A549 treated with DMSO at 1 μM for 4 hours (cell line): ENCODE data around the gene TARS3. TPM values are rescaled to one million over a fixed set of nuclear protein-coding genes. Genes with fewer than 3 reads are reported as not detected.

Source experiments
- total RNA-seq: library from RNA; stranded (reverse); fragments of 200-300 nt; extraction: Qiagen RNA extraction; gene quantifications from 5 replicates; pipeline ENCODE4 v1.2.3, GENCODE V29; 2022; ENCODE audit warnings: low read depth

Gene TARS3
- total RNA-seq, result 6.6 to 8.5 TPM (median 7.7 TPM) in 5 replicates

GRCh38 chr15:101723874-101724674 lies at the start of gene TARS3:
TARS3 (minus strand) TSS chr15:101724473; CDS start chr15:101724387, 86 bp downstream.

DNA sequence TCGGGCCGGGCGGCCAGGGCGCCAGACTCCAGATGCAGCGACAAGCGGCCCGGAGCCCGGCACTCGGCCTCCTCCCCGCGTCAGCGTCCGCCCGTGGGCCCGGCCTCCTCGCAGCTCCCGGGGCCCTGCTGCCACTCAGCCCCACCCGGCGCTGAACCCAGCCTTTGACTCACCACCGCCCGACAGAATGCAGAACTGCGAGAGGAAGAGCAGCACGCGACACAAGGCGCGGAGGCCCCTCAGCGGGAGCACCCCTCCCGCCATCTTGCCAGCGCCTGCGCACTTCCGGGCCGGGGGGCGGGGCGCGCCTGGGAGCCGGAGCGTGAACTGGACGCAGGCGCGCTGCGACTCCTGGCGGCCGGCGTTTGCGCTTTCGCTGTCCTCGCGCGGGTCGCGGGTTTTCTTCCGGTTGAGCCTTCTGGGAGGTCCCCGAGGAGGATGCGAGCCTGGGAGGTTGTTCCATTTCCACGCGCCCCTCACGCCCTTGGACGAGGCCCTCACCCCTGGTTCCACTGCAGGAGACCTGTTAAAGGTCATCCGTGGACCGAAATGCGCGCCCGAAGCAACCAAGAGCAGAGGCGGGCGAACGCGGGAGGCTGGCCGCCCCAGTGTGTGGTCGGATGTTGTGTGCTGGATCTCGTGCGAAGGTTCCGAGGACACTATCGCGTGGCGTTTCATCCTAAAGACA lies 72.0 kb downstream of the TARS3 start, which contains the start of gene TM2D3:
TM2D3 (minus strand) TSS at position 284 of the 688 bp plus-strand sequence; CDS start at position 264, 20 bp downstream.

Other genes starting within 250 kb of the TARS3 start
- 10.9 to 12.5 TPM (median 11.9 TPM) in 5 replicates for gene PCSK6, start 234.8 kb downstream of the TARS3 start, total RNA-seq
- gene TM2D3, start 72.1 kb downstream of the TARS3 start, total RNA-seq, result 27.1 to 34.9 TPM (median 33.1 TPM) in 5 replicates
- not detected in 5 replicates for gene OR4F6, start 79.0 kb upstream of the TARS3 start, total RNA-seq
- gene OR4F15, start 87.7 kb upstream of the TARS3 start, total RNA-seq, result not detected in 5 replicates